ENCODE results near the gene BAHCC1.

DNA sequence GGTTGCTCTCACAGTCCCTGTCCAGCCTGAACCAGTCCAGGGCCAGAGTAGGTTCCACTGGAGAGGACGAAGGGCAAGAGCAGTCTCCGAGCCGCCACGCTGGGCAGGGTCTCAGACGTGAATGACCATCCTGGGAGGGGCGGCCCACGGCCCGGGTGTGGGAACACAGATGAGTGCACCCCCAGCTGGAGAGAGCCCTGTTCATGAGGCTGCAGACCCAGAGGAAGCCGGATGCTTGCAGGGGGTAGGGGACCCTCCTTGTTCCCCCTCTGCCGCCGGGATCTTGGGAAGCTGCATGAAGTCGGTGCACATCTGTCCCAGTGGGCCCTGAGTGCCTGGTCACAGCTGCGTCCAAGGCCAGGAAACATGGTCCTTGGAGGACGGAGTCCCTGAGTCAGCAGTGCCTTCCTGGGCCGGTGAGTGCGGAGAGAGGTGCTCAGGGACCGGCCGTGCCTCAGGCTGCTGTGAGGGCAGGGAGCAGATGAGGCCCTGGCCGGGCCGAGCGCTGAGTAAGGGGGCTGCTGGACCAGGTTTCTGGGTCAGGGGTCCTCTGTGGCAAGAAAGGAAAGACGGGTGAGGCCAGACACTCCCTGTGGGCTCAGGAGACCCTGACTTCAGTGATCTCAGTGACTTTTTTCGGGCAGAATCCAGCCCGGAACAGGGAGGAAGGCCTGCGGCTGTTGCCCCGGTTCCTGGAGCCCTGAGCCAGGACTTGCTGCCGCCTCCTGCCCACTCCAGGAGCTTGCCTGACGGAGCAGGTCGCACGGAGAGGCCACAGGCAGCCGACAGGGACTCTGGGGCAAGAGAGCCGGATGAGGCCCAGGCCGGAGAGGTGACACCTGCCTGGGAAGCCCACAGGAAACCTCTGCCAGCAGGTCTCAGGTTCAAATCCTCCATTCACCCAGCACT lies 71.6 kb downstream of the BAHCC1 start:
- TF ChIP-seq, protein P1, sequence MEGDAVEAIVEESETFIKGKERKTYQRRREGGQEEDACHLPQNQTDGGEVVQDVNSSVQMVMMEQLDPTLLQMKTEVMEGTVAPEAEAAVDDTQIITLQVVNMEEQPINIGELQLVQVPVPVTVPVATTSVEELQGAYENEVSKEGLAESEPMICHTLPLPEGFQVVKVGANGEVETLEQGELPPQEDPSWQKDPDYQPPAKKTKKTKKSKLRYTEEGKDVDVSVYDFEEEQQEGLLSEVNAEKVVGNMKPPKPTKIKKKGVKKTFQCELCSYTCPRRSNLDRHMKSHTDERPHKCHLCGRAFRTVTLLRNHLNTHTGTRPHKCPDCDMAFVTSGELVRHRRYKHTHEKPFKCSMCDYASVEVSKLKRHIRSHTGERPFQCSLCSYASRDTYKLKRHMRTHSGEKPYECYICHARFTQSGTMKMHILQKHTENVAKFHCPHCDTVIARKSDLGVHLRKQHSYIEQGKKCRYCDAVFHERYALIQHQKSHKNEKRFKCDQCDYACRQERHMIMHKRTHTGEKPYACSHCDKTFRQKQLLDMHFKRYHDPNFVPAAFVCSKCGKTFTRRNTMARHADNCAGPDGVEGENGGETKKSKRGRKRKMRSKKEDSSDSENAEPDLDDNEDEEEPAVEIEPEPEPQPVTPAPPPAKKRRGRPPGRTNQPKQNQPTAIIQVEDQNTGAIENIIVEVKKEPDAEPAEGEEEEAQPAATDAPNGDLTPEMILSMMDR (IDR thresholded peaks at IDR 0.05; ENCODE audit: low read length), result no peak
- TF ChIP-seq EZH2 (IDR thresholded peaks at IDR 0.05; ENCODE audit: borderline replicate concordance, low read length), result no peak

Measured in OCI-LY1 (cell line).